Activated naive CD8-positive, alpha-beta T cell treated with anti-CD3 and anti-CD28 coated beads, Interleukin-2, amount 50 U/mL, for 16 hours (primary cell): ENCODE data around the gene CDK2.
A peak's percentile ranks its signal among the peaks of the same experiment; 100 is the strongest.
"Not testable (repeated sequence)": the region's sequence is repeated elsewhere in the genome, so short reads cannot be mapped to it uniquely, and the experiment has no call there.

Experiments used
- DNase-seq: peaks from one replicate; pipeline ENCODE4 v3.0.0-alpha.2; 2020; ENCODE audit warnings: low read depth, low spot score

CDK2 gene

DNA sequence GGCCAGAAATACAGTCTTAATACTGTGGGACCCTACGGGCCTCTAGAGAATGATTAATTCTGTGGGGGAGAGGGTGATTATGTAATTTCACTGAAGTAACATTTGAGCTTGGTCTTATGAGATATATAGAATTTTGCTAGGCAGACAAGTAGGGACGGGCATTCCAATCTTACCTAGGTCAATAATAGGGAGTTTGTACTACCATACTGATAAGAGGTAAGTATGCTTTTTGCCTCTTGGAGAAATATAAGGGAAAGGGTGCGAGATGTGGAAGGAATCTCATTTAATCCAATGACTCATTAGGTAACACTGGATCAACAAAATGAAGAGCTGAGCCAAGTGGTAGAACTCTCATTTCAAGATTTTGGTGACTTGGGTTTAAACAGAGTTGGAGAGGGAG lies 12.4 kb downstream of the CDK2 start:
- no peak for DNase-seq

DNA sequence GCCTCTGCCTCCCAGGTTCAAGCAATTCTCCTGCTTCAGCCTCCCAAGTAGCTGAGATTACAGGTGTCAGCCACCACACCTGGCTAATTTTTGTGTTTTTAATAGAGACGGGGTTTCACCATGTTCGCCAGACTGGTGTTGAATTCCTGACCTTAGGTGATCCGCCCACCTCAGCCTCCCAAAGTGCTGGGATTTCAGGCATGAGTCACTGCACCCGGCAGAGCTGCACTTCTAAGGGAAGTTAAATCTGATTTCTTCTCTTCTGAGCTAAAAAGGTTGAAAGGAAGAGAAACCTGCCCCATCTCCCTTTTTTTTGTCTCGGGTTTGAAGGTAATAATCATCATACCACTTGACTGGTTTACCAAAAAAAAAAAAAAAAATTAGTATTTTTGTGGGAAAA lies 15.3 kb downstream of the CDK2 start:
- not testable (repeated sequence) for DNase-seq

GRCh38 chr12:55982319-55982936 lies 15.8 kb downstream of the CDK2 start:
- DNase-seq = no peak

DNA sequence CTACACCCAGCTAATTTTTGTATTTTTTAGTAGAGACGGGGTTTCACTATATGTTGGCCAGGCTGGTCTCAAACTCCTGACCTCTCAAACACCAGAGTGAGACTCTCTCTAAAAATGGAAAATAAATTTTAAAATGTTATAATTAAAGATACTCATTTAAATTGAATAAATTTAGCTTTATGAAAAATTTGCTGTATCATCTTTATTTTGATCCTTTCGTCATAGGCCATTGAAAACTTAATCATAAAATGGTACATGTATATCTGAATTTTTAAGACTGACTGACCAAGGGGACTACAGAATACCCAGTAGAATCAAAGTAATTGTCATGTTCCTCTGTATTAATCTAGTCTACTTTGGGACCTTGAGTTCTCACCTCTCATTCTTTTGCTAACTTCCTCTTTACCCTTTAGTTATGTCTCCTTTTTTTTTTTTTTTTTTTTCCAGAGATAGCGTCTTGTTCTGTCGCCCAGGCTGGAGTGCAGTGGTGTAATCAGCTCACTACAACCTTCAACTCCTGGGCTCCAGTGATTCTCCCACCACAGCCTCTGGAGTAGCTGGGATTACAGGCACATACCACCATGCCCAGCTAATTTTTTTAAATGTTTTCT lies 16.7 kb downstream of the CDK2 start:
- no peak for DNase-seq

DNA sequence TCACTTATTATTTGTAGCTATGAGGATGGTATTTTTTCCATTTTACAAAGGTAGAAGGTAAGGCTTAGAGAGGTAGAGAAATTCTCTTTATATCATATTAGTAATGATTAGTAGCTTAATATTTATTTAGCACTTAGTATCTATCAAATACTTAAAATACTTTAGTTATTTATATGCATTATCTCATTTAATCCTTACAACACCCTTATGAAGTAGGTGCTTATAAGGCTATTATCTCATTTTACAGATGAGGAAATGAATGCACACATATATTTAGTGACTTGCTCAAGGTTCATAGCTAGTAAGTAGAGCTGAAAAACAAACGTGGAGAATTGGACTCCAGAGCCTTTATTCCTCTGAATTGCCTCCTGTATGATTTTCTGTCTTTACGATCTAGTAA lies 18.2 kb downstream of the CDK2 start:
- no peak for DNase-seq

GRCh38 chr12:55985341-55985740 lies 18.7 kb downstream of the CDK2 start:
- DNase-seq = no peak

GRCh38 chr12:55985976-55986375 lies 19.3 kb downstream of the CDK2 start:
- DNase-seq = not testable (repeated sequence)

DNA sequence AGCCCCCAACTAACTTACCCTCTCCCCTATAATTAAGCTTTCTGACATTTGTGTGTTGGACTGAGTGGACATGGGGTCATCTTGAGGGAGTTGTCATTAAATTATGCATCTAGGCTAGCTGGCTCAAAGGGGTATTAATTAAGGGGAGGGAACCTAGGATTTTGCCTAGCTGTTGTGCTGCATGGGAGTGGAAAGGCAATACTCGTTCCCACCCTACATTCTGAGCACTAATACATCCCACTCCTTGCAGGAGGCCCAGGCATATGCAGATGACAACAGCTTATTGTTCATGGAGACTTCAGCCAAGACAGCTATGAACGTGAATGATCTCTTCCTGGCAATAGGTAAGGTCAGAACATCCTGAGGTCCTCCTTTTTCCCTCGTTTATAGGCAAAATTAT lies 24.5 kb downstream of the CDK2 start:
- DNase-seq = no peak

GRCh38 chr12:55993230-55993853 lies 26.7 kb downstream of the CDK2 start:
- DNase-seq = no peak

DNA sequence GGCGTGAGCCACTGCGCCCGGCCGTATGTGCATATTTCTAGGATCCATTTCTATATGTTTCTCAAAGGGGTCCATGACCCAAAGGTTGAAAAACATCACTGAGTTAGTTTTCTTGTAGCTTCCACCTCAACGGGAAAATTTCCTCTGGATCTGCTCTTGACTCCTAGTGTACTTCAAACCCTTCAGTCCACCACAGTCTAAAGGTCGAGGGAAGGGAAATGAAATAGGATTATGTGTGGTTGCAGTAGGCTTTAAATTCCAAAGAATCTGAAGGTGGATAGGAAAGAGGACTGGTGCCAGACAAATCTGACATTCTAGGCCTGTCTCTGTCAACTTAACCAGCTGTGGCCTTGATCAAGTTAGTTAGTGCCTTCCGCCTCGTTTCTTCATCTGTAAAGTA lies 28.7 kb downstream of the CDK2 start:
- no peak for DNase-seq

DNA sequence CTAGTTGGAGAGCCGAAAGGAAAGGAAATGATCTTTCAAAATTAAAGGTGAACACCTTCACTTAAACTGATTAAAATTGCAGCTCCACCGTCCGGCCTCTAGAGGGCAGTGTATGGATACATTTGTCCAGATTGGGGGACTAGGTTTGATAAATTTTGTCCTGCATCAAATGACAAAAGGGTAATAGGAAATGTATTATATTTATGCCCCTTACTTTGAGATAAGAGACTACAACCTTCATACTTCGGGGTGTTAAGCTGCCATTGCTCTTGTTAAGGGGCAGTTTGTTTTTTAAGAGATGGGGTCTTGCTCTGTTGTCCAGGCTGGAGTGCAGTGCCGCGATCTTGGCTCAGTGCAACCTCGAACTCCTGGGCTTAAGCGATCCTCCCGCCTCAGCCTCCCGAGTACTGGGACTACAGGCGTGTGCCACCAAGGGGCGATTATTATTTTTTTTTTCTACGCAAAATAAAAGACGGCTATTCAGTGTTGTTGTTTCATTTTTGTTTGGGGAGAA lies 29.6 kb downstream of the CDK2 start:
- peak; percentile 51 for DNase-seq

- no peak for DNase-seq
Observed at GRCh38 chr12:55996715-55997534, 30.3 kb downstream of the CDK2 start, which contains the start of gene SUOX. SUOX (plus strand) TSS chr12:55997276; CDS start chr12:56002222, 4,946 bp downstream.

GRCh38 chr12:55997535-55997859 lies 30.9 kb downstream of the CDK2 start:
- DNase-seq = no peak

DNA sequence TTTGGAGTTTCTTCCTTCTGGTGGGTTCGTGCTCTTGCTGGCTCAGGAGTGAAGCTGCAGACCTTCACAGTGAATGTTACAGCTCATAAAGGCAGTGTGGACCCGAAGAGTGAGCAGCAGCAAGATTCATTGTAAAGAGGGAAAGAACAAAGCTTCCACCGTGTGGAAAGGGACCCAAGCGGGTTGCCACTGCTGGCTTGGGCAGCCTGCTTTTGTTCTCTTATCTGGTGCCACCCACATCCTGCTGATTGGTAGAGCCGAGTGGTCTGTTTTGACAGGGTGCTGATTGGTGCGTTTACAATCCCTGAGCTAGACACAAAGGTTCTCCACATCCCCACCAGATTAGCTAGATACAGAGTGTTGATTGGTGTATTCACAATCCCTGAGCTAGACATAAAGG lies 32.9 kb downstream of the CDK2 start:
- not testable (repeated sequence) for DNase-seq

DNA sequence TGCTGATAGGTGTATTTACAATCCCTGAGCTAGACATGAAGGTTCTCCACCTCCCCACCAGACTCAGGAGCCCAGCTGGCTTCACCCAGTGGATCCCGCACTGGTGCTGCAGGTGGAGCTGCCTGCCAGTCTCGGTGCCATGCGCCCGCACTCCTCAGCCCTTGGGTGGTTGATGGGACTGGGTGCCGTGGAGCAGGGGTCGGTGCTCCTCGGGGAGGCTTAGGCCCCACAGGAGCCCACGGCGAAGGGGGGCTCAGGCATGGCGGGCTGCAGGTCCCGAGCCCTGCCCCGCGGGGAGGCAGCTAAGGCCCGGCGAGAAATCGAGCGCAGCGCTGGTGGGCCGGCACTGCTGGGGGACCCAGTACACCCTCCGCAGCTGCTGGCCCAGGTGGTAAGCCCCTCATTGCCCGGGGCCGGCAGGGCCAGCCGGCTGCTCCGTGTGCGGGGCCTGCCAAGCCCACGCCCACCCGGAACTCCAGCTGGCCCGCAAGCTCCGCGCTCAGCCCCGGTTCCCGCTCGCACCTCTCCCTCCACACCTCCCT lies 33.4 kb downstream of the CDK2 start:
- not testable (repeated sequence) for DNase-seq

GRCh38 chr12:56001487-56002100 lies 35.0 kb downstream of the CDK2 start:
- DNase-seq = no peak

DNA sequence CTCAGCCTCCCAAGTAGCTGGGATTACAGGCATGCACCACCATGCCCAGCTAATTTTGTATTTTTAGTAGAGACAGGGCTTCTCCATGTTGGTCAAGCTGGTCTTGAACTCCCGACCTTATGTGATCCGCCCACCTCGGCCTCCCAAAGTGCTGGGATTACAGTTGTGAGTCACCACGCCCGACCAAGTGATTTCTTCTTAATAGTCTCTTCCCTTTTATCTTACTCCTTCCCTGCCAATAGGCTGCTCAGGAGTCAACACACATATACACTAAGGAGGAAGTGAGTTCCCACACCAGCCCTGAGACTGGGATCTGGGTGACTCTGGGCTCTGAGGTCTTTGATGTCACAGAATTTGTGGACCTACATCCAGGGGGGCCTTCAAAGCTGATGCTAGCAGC lies 36.7 kb downstream of the CDK2 start:
- not testable (repeated sequence) for DNase-seq

DNA sequence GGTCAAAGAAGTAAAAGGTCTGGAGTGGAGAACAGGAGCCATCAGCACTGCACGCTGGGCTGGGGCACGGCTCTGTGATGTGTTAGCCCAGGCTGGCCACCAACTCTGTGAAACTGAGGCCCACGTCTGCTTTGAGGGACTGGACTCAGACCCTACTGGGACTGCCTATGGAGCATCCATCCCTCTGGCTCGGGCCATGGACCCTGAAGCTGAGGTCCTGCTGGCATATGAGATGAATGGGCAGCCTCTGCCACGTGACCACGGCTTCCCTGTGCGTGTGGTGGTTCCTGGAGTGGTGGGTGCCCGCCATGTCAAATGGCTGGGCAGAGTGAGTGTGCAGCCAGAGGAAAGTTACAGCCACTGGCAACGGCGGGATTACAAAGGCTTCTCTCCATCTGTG lies 37.6 kb downstream of the CDK2 start:
- no peak for DNase-seq

GRCh38 chr12:56007564-56008559 lies 41.2 kb downstream of the CDK2 start:
- DNase-seq = peak; percentile 32

GRCh38 chr12:56010111-56010570 lies 43.5 kb downstream of the CDK2 start:
- DNase-seq = no peak
